OCI-LY7 (cell line): ENCODE measurements around the gene AGR3. TPM values are rescaled to one million over a fixed set of nuclear protein-coding genes. Genes with fewer than 3 reads are reported as not detected.

Experiments used
- BruUV-seq: library from RNA; stranded (reverse); fragments of 400-500 nt; replicated peaks from 2 replicates; lab custom pipeline; 2021; lab: Mats Ljungman, UMichigan
- CTCF ChIA-PET: fragments of 300-600 bp; sonication (Branson Sonifier 250); formaldehyde crosslinking; loops from one replicate; lab custom pipeline; 2022; ENCODE audit warnings: antibody characterized with exemption; ENCODE audit not compliant: unreplicated experiment; lab: Charles Lee
- POLR2A ChIA-PET: fragments of 300-600 bp; sonication (Branson Sonifier 250); formaldehyde crosslinking; loops from one replicate; lab custom pipeline; 2022; ENCODE audit warnings: antibody characterized with exemption; lab: Charles Lee
- DNase-seq: peaks from one replicate; pipeline ENCODE4 v3.0.0-alpha.2; 2015; ENCODE audit warnings: low spot score
- H2AFZ ChIP-seq: fragments of 200-600 bp; sonication (generic), shearing (Covaris generic); 2 replicates; pipeline ENCODE4 v1.6.1; 2014; ENCODE audit warnings: mild to moderate bottlenecking, antibody characterized with exemption, low read length, moderate library complexity
- H3K27ac ChIP-seq: fragments of 200-600 bp; sonication (generic); 2 replicates; pipeline ENCODE4 v1.5.1; 2014; ENCODE audit warnings: mixed run types, low read depth, mild to moderate bottlenecking, moderate library complexity, low read length, inconsistent platforms; ENCODE audit not compliant: poor library complexity, severe bottlenecking
- H3K36me3 ChIP-seq: fragments of 200-600 bp; sonication (generic); 2 replicates; pipeline ENCODE4 v1.6.1; 2014; ENCODE audit warnings: mild to moderate bottlenecking, antibody characterized with exemption, low read length, moderate library complexity, mixed read lengths; ENCODE audit not compliant: insufficient read depth
- H3K4me1 ChIP-seq: fragments of 200-600 bp; sonication (generic); 2 replicates; pipeline ENCODE4 v1.5.1; 2014; ENCODE audit warnings: mild to moderate bottlenecking, low read length; ENCODE audit not compliant: insufficient read depth, poor library complexity, severe bottlenecking
- H3K4me2 ChIP-seq: fragments of 200-600 bp; sonication (generic); 2 replicates; pipeline ENCODE4 v1.6.1; 2014; ENCODE audit warnings: mild to moderate bottlenecking, low read length
- H3K4me3 ChIP-seq: fragments of 200-600 bp; sonication (generic); 2 replicates; pipeline ENCODE4 v1.5.1; 2014; ENCODE audit warnings: mild to moderate bottlenecking, low read depth, low read length; ENCODE audit not compliant: poor library complexity, severe bottlenecking
- H3K79me2 ChIP-seq: fragments of 200-600 bp; sonication (generic); 2 replicates; pipeline ENCODE4 v1.6.1; 2016; ENCODE audit warnings: low read depth, mild to moderate bottlenecking, low read length, moderate library complexity, mixed read lengths; ENCODE audit not compliant: insufficient read depth
- H3K9me2 ChIP-seq: fragments of 200-600 bp; sonication (generic); 2 replicates; pipeline ENCODE4 v1.6.1; 2016; ENCODE audit warnings: mild to moderate bottlenecking, low read length, mixed read lengths; ENCODE audit not compliant: insufficient read depth
- H3K9me3 ChIP-seq: fragments of 200-600 bp; sonication (generic); 2 replicates; pipeline ENCODE4 v1.6.1; 2014; ENCODE audit warnings: mild to moderate bottlenecking, mixed run types, low read length, mixed read lengths
- H4K20me1 ChIP-seq: fragments of 200-600 bp; sonication (generic); 2 replicates; pipeline ENCODE4 v1.6.1; 2014; ENCODE audit warnings: mild to moderate bottlenecking, antibody characterized with exemption, low read length, moderate library complexity, mixed read lengths; ENCODE audit not compliant: insufficient read depth
- EZH2phosphoT487 ChIP-seq: fragments of 200-600 bp; sonication (generic); IDR thresholded peaks from 2 replicates; pipeline ENCODE4 v1.6.1; 2018; ENCODE audit warnings: low read depth, borderline replicate concordance, mild to moderate bottlenecking, mixed run types, antibody characterized with exemption, low read length, moderate library complexity, mixed read lengths
- intact Hi-C: fragments of 100-400 bp; cut with micrococcal nuclease; formaldehyde crosslinking; loops from one replicate; pipeline ENCODE4 v1.10.0; 2022; ENCODE audit not compliant: unreplicated experiment
- total RNA-seq, 2 experiments: library from RNA; depleted of rRNA in 1 of 2; stranded (reverse); fragments of >200 nt in 1 of 2; shearing (Covaris generic) in 1 of 2; gene quantifications; 2 replicates each; pipeline ENCODE4 v1.2.3, GENCODE V29; 2014 to 2022
- TF ChIP-seq, protein P1 (sequence below): fragments of 200-600 bp; sonication (generic); conservative IDR thresholded peaks from 2 replicates; pipeline ENCODE4 v1.5.1; 2014; ENCODE audit warnings: mild to moderate bottlenecking, antibody characterized with exemption, low read length, moderate library complexity, mixed read lengths

Gene AGR3
- total RNA-seq, 2 experiments from 2014 or later, result not detected

DNA sequence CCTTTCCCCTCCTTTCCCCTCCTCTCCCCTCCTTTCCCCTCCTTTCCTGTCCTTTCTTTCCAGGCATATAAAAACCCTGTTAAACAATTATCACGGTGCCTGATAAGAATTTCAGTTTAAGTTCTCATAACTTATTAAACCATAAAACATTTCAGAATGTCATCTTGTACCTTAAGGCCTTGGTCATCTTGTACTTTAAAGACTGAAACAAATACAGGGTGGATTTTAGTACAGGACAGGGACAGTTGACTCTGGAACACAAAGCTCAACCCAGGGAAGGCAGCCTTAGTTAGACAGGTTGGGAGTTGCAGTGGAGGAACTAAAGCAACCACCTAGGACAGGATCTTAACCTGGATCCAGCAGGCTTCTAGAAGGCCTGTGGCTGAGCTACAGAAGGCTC is 1.2 kb downstream of the AGR3 start:
- POLR2A ChIA-PET, result no interaction called here

GRCh38 chr7:16879181-16879580 is 2.6 kb downstream of the AGR3 start:
- Histone ChIP-seq H3K79me2 (no peaks in the 10 kb centered on the region), H3K4me1 (no peaks in the 10 kb centered on the region), H2AFZ (no peak overlapping the region), H3K4me3 (no peak overlapping the region), H3K27ac (no peak overlapping the region), H3K9me3 (no peaks in the 10 kb centered on the region), H4K20me1 (no peaks in the 10 kb centered on the region), H3K9me2 (no peaks in the 10 kb centered on the region), H3K4me2 (no peak overlapping the region), H3K36me3 (no peaks in the 10 kb centered on the region)
- CTCF ChIA-PET, result no interaction called here
- POLR2A ChIA-PET, result no interaction called here
- no peak for DNase-seq
- no peak for TF ChIP-seq EZH2phosphoT487
- TF ChIP-seq, protein P1, sequence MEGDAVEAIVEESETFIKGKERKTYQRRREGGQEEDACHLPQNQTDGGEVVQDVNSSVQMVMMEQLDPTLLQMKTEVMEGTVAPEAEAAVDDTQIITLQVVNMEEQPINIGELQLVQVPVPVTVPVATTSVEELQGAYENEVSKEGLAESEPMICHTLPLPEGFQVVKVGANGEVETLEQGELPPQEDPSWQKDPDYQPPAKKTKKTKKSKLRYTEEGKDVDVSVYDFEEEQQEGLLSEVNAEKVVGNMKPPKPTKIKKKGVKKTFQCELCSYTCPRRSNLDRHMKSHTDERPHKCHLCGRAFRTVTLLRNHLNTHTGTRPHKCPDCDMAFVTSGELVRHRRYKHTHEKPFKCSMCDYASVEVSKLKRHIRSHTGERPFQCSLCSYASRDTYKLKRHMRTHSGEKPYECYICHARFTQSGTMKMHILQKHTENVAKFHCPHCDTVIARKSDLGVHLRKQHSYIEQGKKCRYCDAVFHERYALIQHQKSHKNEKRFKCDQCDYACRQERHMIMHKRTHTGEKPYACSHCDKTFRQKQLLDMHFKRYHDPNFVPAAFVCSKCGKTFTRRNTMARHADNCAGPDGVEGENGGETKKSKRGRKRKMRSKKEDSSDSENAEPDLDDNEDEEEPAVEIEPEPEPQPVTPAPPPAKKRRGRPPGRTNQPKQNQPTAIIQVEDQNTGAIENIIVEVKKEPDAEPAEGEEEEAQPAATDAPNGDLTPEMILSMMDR, result no peak
- BruUV-seq, result no TSS peak
- intact Hi-C loops, result no loop called here

More for the DNA sequence above, 1.2 kb downstream of the AGR3 start:
- CTCF ChIA-PET, result no interaction called here
- no peaks in the 10 kb centered on the region for H4K20me1 ChIP-seq
- no peaks in the 10 kb centered on the region for H3K4me1 ChIP-seq
- no peaks in the 10 kb centered on the region for H3K36me3 ChIP-seq
- H2AFZ ChIP-seq, result no peak overlapping the region
- no peak overlapping the region for H3K4me3 ChIP-seq
- no TSS peak for BruUV-seq
- H3K27ac ChIP-seq, result no peak overlapping the region
- no peaks in the 10 kb centered on the region for H3K9me2 ChIP-seq
- no peaks in the 10 kb centered on the region for H3K9me3 ChIP-seq
- no peaks in the 10 kb centered on the region for H3K79me2 ChIP-seq
- no peak overlapping the region for H3K4me2 ChIP-seq
- intact Hi-C loops, result no loop called here
- no peak for TF ChIP-seq EZH2phosphoT487
- TF ChIP-seq, protein P1, result no peak
- DNase-seq, result no peak

GRCh38 chr7:16875861-16876260 is 5.9 kb downstream of the AGR3 start:
- H3K27ac ChIP-seq, result no peak overlapping the region
- ChIA-PET CTCF (no interaction called here), POLR2A (no interaction called here)

More at GRCh38 chr7:16875861-16876260, 5.9 kb downstream of the AGR3 start:
- H3K4me1 ChIP-seq, result no peaks in the 10 kb centered on the region
- H4K20me1 ChIP-seq, result no peaks in the 10 kb centered on the region
- 0 out of 2 replicates have a peak, but pooled peaks cover 4% of the 10 kb centered on the region for H3K9me3 ChIP-seq
- H3K9me2 ChIP-seq, result no peaks in the 10 kb centered on the region
- no peak overlapping the region for H2AFZ ChIP-seq
- TF ChIP-seq EZH2phosphoT487, result no peak
- TF ChIP-seq, protein P1, result no peak
- no peak overlapping the region for H3K4me2 ChIP-seq
- BruUV-seq, result no TSS peak
- no peak overlapping the region for H3K4me3 ChIP-seq
- no peaks in the 10 kb centered on the region for H3K79me2 ChIP-seq
- no peak for DNase-seq
- H3K36me3 ChIP-seq, result no peaks in the 10 kb centered on the region
- intact Hi-C loops, result no loop called here
